Karpas-422 (cell line): ENCODE results near the gene SRA1. TPM values are rescaled to one million over a fixed set of nuclear protein-coding genes. Genes with fewer than 3 reads are reported as not detected.
"Not testable (repeated sequence)": the region's sequence is repeated elsewhere in the genome, so short reads cannot be mapped to it uniquely, and the experiment has no call there.

Experiments
- DNase-seq: peaks from one replicate; pipeline ENCODE4 v3.0.0-alpha.2; 2015
- H2AFZ ChIP-seq: fragments of 200-600 bp; sonication (generic); 2 replicates; pipeline ENCODE4 v1.6.1; 2014; ENCODE audit warnings: antibody characterized with exemption, low read length, mixed read lengths
- H3K27ac ChIP-seq: fragments of 200-600 bp; sonication (generic); 2 replicates; pipeline ENCODE4 v1.5.1; 2014; ENCODE audit warnings: mild to moderate bottlenecking, low read length, moderate library complexity
- H3K27me3 ChIP-seq: fragments of 200-600 bp; sonication (generic); 2 replicates; pipeline ENCODE4 v1.6.1; 2014; ENCODE audit warnings: low read length, mixed read lengths
- H3K36me3 ChIP-seq: fragments of 200-600 bp; sonication (generic); 2 replicates; pipeline ENCODE4 v1.6.1; 2014; ENCODE audit warnings: low read length, mixed read lengths; ENCODE audit not compliant: insufficient read depth
- H3K4me1 ChIP-seq: fragments of 200-600 bp; sonication (generic); 2 replicates; pipeline ENCODE4 v1.6.1; 2014; ENCODE audit warnings: mild to moderate bottlenecking, low read length, mixed read lengths
- H3K4me2 ChIP-seq: fragments of 200-600 bp; sonication (generic); 2 replicates; pipeline ENCODE4 v1.6.1; 2014; ENCODE audit warnings: low read length, low read depth, mild to moderate bottlenecking; ENCODE audit not compliant: poor library complexity, severe bottlenecking
- H3K4me3 ChIP-seq: fragments of 200-600 bp; sonication (generic); 2 replicates; pipeline ENCODE4 v1.5.1; 2014; ENCODE audit warnings: mild to moderate bottlenecking, antibody characterized with exemption, low read length, mixed read lengths
- H3K79me2 ChIP-seq: fragments of 200-600 bp; sonication (generic); 2 replicates; pipeline ENCODE4 v1.6.1; 2014; ENCODE audit warnings: mild to moderate bottlenecking, low read length, mixed read lengths
- H3K9ac ChIP-seq: fragments of 200-600 bp; sonication (generic); 2 replicates; pipeline ENCODE4 v1.6.0; 2014; ENCODE audit warnings: low read length
- H3K9me2 ChIP-seq: fragments of 200-600 bp; sonication (generic), shearing (Covaris generic); replicated peaks from 2 replicates; pipeline ENCODE4 v1.6.0; 2014; ENCODE audit warnings: mild to moderate bottlenecking, low read length, moderate library complexity; ENCODE audit not compliant: insufficient read depth
- H3K9me3 ChIP-seq: fragments of 300-700, 200-600 bp; sonication (generic); 2 replicates; pipeline ENCODE4 v1.6.1; 2014; ENCODE audit warnings: low read length, mixed read lengths
- H4K20me1 ChIP-seq: fragments of 200-600 bp; sonication (generic); 2 replicates; pipeline ENCODE4 v1.6.1; 2014; ENCODE audit warnings: mild to moderate bottlenecking, antibody characterized with exemption, low read length, low read depth; ENCODE audit not compliant: insufficient read depth
- total RNA-seq: library from RNA; depleted of rRNA; stranded (reverse); fragments of >200 nt; shearing (Covaris generic); gene quantifications from 2 replicates; pipeline ENCODE4 v1.2.3, GENCODE V29; 2014; ENCODE audit warnings: low replicate concordance

Gene SRA1
- total RNA-seq, 1 experiment from 2014 or later, result 27.1 TPM

DNA sequence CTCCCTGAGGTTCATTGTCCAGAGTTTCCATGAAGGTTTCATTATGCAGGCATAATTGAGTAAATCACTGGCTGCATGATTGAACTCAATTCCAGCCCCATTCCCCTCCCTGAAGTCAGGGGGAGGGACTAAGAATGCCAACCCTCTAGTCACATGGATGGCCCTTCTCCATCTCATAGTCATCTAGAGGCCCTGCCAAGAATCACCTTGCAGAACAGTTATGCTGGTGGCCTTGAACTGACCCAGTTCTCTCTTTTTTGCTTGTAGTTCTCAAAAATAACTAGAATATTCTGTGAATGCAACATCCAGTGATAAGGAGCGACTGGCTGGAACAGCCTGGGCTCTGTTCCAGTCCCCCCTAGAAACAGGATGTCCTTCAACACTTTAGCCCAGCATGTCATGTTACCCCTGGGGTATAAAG, 39.1 kb upstream of the SRA1 start:
- Histone ChIP-seq H2AFZ (no peak overlapping the region), H3K27ac (no peak overlapping the region), H3K9ac (no peak overlapping the region), H4K20me1 (no peaks in the 10 kb centered on the region), H3K4me3 (no peak overlapping the region), H3K27me3 (no peaks in the 10 kb centered on the region), H3K4me2 (no peak overlapping the region), H3K36me3 (no peaks in the 10 kb centered on the region), H3K4me1 (no peaks in the 10 kb centered on the region), H3K9me3 (no peaks in the 10 kb centered on the region), H3K79me2 (no peaks in the 10 kb centered on the region), H3K9me2 (no peaks in the 10 kb centered on the region)
- no peak for DNase-seq

- H3K4me2 ChIP-seq, result no peak overlapping the region
- no peaks in the 10 kb centered on the region for H3K9me2 ChIP-seq
- no peaks in the 10 kb centered on the region for H3K9me3 ChIP-seq
- H3K79me2 ChIP-seq, result no peaks in the 10 kb centered on the region
- DNase-seq, result no peak
- H3K4me3 ChIP-seq, result no peak overlapping the region
- H3K27ac ChIP-seq, result no peak overlapping the region
- H3K9ac ChIP-seq, result no peak overlapping the region
- no peaks in the 10 kb centered on the region for H3K4me1 ChIP-seq
- H4K20me1 ChIP-seq, result no peaks in the 10 kb centered on the region
- H3K27me3 ChIP-seq, result no peaks in the 10 kb centered on the region
- H3K36me3 ChIP-seq, result no peaks in the 10 kb centered on the region
- no peak overlapping the region for H2AFZ ChIP-seq
Measured at GRCh38 chr5:140595538-140596300, 38.4 kb upstream of the SRA1 start.

DNA sequence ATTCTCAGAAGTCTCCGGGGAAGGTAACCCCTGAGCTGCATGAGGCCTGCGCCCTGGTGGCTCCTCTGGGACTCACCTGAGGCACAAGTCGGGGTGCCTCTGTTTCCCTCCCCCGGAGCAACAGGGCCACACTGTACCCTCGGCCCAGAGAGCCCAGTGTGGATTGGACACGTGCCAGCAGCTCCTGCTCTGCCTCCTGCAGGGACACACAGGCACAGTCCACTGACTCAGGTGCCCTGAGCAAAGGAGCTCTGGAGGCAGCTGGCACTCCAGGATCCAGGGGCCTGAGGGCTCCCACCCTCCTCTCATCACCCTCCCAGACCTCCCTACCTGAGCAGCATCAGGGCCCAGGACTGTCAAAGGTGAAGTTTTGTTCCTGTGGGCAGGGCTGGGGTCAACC, 36.9 kb upstream of the SRA1 start:
- H3K27ac ChIP-seq, result no peak overlapping the region
- no peaks in the 10 kb centered on the region for H4K20me1 ChIP-seq
- no peaks in the 10 kb centered on the region for H3K4me1 ChIP-seq
- no peak for DNase-seq
- H3K9me3 ChIP-seq, result no peaks in the 10 kb centered on the region
- H3K9ac ChIP-seq, result no peak overlapping the region
- H3K27me3 ChIP-seq, result no peaks in the 10 kb centered on the region
- H3K36me3 ChIP-seq, result no peaks in the 10 kb centered on the region
- no peak overlapping the region for H3K4me2 ChIP-seq
- H3K4me3 ChIP-seq, result no peak overlapping the region
- H2AFZ ChIP-seq, result no peak overlapping the region
- H3K79me2 ChIP-seq, result no peaks in the 10 kb centered on the region
- H3K9me2 ChIP-seq, result no peaks in the 10 kb centered on the region

DNA sequence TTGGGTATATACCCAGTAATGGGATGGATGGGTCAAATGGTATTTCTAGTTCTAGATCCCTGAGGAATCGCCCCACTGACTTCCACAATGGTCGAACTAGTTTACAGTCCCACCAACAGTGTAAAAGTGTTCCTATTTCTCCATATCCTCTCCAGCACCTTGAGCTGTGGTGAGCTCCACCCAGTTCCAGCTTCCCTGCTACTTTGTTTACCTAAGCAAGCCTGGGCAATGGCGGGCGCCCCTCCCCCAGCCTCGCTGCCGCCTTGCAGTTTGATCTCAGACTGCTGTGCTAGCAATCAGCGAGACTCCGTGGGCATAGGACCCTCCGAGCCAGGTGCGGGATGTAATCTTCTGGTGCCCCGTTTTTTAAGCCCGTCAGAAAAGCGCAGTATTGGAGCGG, 35.8 kb upstream of the SRA1 start:
- H3K27me3 ChIP-seq, H4K20me1 ChIP-seq, DNase-seq, H3K4me2 ChIP-seq, H3K27ac ChIP-seq, H3K9me3 ChIP-seq, H2AFZ ChIP-seq, H3K36me3 ChIP-seq, H3K9me2 ChIP-seq, H3K79me2 ChIP-seq, H3K4me3 ChIP-seq, H3K4me1 ChIP-seq, H3K9ac ChIP-seq: not testable (repeated sequence)

DNA sequence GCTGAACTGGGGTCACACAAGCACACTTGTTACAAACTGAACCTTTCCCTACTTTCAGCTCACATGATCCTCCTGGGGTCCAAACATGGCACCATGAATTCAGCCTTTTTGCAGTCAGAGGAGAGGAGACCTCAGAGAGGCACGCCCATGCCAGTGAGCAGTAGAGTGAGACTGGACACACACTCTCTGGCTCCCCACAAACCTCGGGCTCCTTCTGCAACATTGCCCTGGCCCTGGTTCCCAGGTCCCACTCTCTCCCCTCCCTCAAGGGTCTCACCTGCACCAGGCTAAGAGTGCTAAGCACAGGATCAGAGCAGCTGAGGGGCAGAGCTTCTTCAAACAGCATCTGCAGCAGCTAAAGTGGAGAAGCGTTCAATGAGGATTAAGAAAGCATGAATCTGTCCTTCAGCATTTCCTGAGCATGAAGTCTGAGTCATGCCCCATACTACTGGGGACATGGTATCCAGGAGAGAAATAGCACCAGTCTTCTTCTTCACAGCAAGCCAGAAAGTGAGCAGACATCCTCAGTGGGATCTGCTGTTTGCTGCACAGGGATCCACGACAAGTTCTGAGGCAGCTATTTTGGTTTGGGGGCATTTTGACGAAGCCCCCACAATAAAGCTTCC, 34.6 kb upstream of the SRA1 start:
- no peaks in the 10 kb centered on the region for H3K36me3 ChIP-seq
- H2AFZ ChIP-seq, result no peak overlapping the region
- no peak overlapping the region for H3K4me3 ChIP-seq
- no peaks in the 10 kb centered on the region for H4K20me1 ChIP-seq
- no peak overlapping the region for H3K4me2 ChIP-seq
- no peaks in the 10 kb centered on the region for H3K79me2 ChIP-seq
- H3K4me1 ChIP-seq, result no peaks in the 10 kb centered on the region
- H3K27me3 ChIP-seq, result no peaks in the 10 kb centered on the region
- H3K27ac ChIP-seq, result no peak overlapping the region
- DNase-seq, result no peak
- no peaks in the 10 kb centered on the region for H3K9me2 ChIP-seq
- H3K9me3 ChIP-seq, result no peaks in the 10 kb centered on the region
- no peak overlapping the region for H3K9ac ChIP-seq

DNA sequence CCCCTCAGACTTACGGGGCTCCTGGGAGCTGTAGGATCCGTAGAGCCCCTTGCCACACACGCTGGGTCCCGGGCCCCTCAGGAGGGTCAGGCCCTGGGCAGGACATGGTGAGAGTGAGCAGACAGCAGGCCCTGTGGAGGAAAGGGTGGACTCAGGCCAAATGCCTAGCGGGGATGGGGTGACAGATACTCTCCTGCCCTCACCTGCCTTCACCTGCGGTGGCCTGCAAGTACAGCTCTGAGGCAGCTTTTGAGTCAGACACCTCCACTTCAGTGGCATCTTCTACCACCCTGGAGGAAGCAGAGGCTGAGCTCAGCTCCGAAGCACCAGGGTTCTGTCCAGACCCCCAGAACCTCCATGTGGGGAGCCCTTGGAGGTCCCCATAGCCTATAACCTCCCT, 33.6 kb upstream of the SRA1 start:
- Histone ChIP-seq H3K9me3 (no peaks in the 10 kb centered on the region), H3K4me2 (no peak overlapping the region), H3K9me2 (no peaks in the 10 kb centered on the region), H3K4me1 (no peaks in the 10 kb centered on the region), H3K4me3 (no peak overlapping the region), H2AFZ (no peak overlapping the region), H3K27ac (no peak overlapping the region), H3K36me3 (no peaks in the 10 kb centered on the region), H4K20me1 (no peaks in the 10 kb centered on the region), H3K27me3 (no peaks in the 10 kb centered on the region), H3K9ac (no peak overlapping the region), H3K79me2 (no peaks in the 10 kb centered on the region)
- DNase-seq, result no peak

DNA sequence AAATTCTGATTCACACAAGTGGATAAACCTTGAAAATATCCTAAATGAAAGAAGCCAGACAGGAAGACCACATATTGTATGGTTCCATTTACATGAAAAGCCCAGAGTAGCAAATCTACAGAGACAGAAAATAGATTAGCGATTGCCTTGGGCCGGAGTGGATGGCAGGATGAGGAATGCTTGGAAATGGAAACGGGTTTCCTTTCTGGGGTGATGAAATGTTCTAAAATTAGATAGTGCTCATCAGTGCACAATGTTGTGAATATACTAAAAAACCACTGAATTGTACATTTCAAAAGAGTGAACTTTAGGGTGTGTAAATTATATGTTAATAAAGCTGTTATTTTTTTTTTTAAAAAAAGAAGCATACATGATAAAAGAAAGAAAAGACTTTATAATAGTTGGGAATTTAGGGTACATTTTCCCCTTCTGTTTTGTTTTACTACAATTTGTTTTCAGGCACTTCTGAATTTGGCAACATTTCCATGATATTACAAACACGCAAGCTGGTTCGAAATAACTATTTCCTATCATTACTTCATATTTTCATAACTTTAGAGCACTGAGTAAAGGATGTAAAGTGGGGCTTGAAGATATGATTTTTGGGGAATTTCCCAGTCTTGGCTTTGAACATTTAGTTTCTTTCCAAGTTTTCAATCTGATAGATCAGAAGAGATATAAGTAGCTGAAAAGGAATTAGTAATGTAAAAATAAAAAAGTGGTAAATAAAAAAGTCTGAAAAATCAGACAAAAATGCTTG, 31.2 kb upstream of the SRA1 start:
- H4K20me1 ChIP-seq, result no peaks in the 10 kb centered on the region
- H3K27ac ChIP-seq, result no peak overlapping the region
- DNase-seq, result no peak
- no peaks in the 10 kb centered on the region for H3K79me2 ChIP-seq
- H3K4me1 ChIP-seq, result no peaks in the 10 kb centered on the region
- no peak overlapping the region for H2AFZ ChIP-seq
- H3K4me3 ChIP-seq, result no peak overlapping the region
- H3K9ac ChIP-seq, result no peak overlapping the region
- H3K27me3 ChIP-seq, result no peaks in the 10 kb centered on the region
- H3K9me2 ChIP-seq, result no peaks in the 10 kb centered on the region
- H3K4me2 ChIP-seq, result no peak overlapping the region
- no peaks in the 10 kb centered on the region for H3K36me3 ChIP-seq
- H3K9me3 ChIP-seq, result no peaks in the 10 kb centered on the region

GRCh38 chr5:140587495-140587894, 30.2 kb upstream of the SRA1 start:
- H3K4me1 ChIP-seq, result no peaks in the 10 kb centered on the region
- no peak overlapping the region for H3K4me3 ChIP-seq
- H4K20me1 ChIP-seq, result no peaks in the 10 kb centered on the region
- no peaks in the 10 kb centered on the region for H3K27me3 ChIP-seq
- H3K4me2 ChIP-seq, result no peak overlapping the region
- H3K27ac ChIP-seq, result no peak overlapping the region
- DNase-seq, result no peak
- H3K36me3 ChIP-seq, result no peaks in the 10 kb centered on the region
- H3K9ac ChIP-seq, result no peak overlapping the region
- H3K9me3 ChIP-seq, result no peaks in the 10 kb centered on the region
- H3K79me2 ChIP-seq, result no peaks in the 10 kb centered on the region
- H3K9me2 ChIP-seq, result no peaks in the 10 kb centered on the region
- no peak overlapping the region for H2AFZ ChIP-seq
